C4-2B (cell line): ENCODE measurements around the gene BAHD1.

Experiments
- ZFX ChIP-seq: fragments of 450-650 bp; IDR thresholded peaks from 2 replicates; pipeline ENCODE4 v1.6.1; 2017
- TF ChIP-seq, protein P1 (sequence below): fragments of 450-650 bp; conservative IDR thresholded peaks from 2 replicates; pipeline ENCODE4 v1.5.1; 2017; ENCODE audit warnings: mild to moderate bottlenecking

DNA sequence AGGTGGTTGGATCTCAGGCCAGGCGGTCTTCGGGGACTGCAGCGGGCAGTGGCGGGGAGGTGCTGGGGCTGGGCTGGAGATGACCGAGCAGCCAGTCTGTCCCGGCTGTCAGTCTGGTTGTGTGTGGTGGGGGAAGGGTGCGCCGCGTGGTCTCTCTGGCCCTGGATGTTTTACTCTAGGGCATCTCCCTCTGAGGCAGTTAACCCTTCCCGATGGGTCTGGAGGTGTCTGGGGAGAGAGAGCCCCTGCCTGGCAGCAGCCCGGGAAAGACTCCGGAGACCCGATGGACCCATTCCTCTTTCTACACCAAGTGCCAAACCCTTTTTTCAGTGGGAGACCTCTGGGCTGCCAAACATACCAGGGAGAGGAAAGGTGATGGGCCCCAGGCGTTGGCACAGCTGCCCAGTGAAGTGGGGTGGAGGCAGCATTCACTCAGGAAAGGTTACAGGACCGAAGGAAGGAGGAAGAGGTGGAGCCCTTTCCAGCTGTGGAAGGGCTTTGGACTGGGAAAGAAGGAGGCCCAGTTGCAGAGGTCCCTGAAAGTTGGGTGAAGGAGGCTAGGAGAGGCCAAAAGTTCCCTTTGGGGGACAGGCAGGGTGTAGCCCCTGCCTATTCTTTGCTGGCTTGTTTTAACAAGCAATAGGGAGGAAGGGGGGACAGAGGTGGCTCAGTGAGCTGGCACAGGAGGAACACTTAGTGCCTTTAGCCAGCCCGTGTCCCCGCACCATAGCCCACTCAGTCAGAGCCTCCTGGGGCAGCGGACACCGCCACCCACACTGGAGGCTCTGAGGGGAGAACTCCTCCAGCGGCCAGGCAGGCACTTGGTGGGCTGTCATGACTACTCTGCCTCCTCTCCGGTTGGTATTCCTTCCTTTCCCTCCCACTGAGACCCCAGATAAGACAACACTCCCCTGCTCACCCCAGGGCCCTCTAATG is 2.7 kb upstream of the BAHD1 start:
- TF ChIP-seq, protein P1, sequence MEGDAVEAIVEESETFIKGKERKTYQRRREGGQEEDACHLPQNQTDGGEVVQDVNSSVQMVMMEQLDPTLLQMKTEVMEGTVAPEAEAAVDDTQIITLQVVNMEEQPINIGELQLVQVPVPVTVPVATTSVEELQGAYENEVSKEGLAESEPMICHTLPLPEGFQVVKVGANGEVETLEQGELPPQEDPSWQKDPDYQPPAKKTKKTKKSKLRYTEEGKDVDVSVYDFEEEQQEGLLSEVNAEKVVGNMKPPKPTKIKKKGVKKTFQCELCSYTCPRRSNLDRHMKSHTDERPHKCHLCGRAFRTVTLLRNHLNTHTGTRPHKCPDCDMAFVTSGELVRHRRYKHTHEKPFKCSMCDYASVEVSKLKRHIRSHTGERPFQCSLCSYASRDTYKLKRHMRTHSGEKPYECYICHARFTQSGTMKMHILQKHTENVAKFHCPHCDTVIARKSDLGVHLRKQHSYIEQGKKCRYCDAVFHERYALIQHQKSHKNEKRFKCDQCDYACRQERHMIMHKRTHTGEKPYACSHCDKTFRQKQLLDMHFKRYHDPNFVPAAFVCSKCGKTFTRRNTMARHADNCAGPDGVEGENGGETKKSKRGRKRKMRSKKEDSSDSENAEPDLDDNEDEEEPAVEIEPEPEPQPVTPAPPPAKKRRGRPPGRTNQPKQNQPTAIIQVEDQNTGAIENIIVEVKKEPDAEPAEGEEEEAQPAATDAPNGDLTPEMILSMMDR, result no peak
- no peak for TF ChIP-seq ZFX
